ENCODE results near the gene SRP54.

The SRP54 gene

DNA sequence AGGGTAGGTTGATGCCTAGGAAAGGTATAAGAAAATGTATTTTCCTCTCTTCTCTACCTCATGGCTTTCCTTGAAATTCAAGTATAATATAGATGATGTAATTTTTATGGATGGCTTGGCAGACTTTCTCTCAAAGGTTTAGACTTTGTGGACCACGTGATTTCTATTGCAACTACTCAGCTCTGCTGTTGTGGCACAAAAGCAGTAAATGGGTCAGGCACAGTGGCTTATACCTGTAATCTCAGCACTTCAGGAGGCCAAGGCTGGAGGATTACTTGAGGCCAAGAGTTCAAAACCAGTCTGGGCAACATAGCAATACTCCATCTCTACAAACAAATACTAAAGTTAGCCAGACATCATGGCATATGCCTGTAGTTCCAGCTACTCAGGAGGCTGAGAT lies 22.0 kb downstream of the SRP54 start:
- H2AFZ ChIP-seq (ENCODE audit: low read length): no peak overlapping the region

GRCh38 chr14:35016568-35016967 lies 33.8 kb downstream of the SRP54 start:
- TF ChIP-seq EZH2 (IDR thresholded peaks at IDR 0.05; ENCODE audit: borderline replicate concordance, low read length) (no peak), CTCF (IDR thresholded peaks at IDR 0.05; ENCODE audit: low read length) (no peak)
- no peaks in the 10 kb centered on the region for H3K4me1 ChIP-seq (ENCODE audit: insufficient read depth, low read length, severe bottlenecking)
- H3K27me3 ChIP-seq (ENCODE audit: insufficient read depth, low read length): no peaks in the 10 kb centered on the region
- H3K79me2 ChIP-seq (ENCODE audit: insufficient read depth, low read length): no peaks in the 10 kb centered on the region
- no peak overlapping the region for H3K4me3 ChIP-seq (ENCODE audit: low read depth, low read length, poor library complexity, severe bottlenecking)
- no peak overlapping the region for H2AFZ ChIP-seq (ENCODE audit: low read length)
- no peaks in the 10 kb centered on the region for H3K9me3 ChIP-seq (ENCODE audit: low read length)
- H4K20me1 ChIP-seq (ENCODE audit: insufficient read depth, low read length): no peaks in the 10 kb centered on the region
- peaks cover 79% of the 10 kb centered on the region for H3K36me3 ChIP-seq (ENCODE audit: insufficient read depth, low read length)
- H3K9ac ChIP-seq (ENCODE audit: low read length): no peak overlapping the region
- no peak overlapping the region for H3K4me2 ChIP-seq (ENCODE audit: low read length)
- no peaks in the 10 kb centered on the region for H3F3A ChIP-seq (ENCODE audit: insufficient read depth, low read length)
- no peaks in the 10 kb centered on the region for H3K9me2 ChIP-seq (ENCODE audit: low read depth, low read length)
- H3K27ac ChIP-seq (ENCODE audit: low read depth, low read length, poor library complexity, severe bottlenecking): no peak overlapping the region

More for the DNA sequence above, 22.0 kb downstream of the SRP54 start:
- Histone ChIP-seq H4K20me1 (ENCODE audit: insufficient read depth, low read length) (no peaks in the 10 kb centered on the region), H3K9ac (ENCODE audit: low read length) (no peak overlapping the region), H3K9me3 (ENCODE audit: low read length) (no peaks in the 10 kb centered on the region), H3K36me3 (ENCODE audit: insufficient read depth, low read length) (peaks cover 38% of the 10 kb centered on the region), H3K4me3 (ENCODE audit: low read depth, low read length, poor library complexity, severe bottlenecking) (no peak overlapping the region), H3K4me1 (ENCODE audit: insufficient read depth, low read length, severe bottlenecking) (no peaks in the 10 kb centered on the region), H3K9me2 (ENCODE audit: low read depth, low read length) (no peaks in the 10 kb centered on the region), H3K4me2 (ENCODE audit: low read length) (no peak overlapping the region), H3K27me3 (ENCODE audit: insufficient read depth, low read length) (no peaks in the 10 kb centered on the region), H3F3A (ENCODE audit: insufficient read depth, low read length) (no peaks in the 10 kb centered on the region), H3K79me2 (ENCODE audit: insufficient read depth, low read length) (no peaks in the 10 kb centered on the region), H3K27ac (ENCODE audit: low read depth, low read length, poor library complexity, severe bottlenecking) (no peak overlapping the region)
- TF ChIP-seq EZH2 (IDR thresholded peaks at IDR 0.05; ENCODE audit: borderline replicate concordance, low read length) (no peak), CTCF (IDR thresholded peaks at IDR 0.05; ENCODE audit: low read length) (no peak)

GRCh38 chr14:35020713-35021112 lies 37.9 kb downstream of the SRP54 start:
- H3K79me2 ChIP-seq (ENCODE audit: insufficient read depth, low read length): no peaks in the 10 kb centered on the region
- H3K36me3 ChIP-seq (ENCODE audit: insufficient read depth, low read length): peaks cover 82% of the 10 kb centered on the region
- H3K4me3 ChIP-seq (ENCODE audit: low read depth, low read length, poor library complexity, severe bottlenecking): no peak overlapping the region
- H3F3A ChIP-seq (ENCODE audit: insufficient read depth, low read length): no peaks in the 10 kb centered on the region
- no peak overlapping the region for H2AFZ ChIP-seq (ENCODE audit: low read length)
- no peak overlapping the region for H3K27ac ChIP-seq (ENCODE audit: low read depth, low read length, poor library complexity, severe bottlenecking)
- no peaks in the 10 kb centered on the region for H3K9me3 ChIP-seq (ENCODE audit: low read length)
- no peaks in the 10 kb centered on the region for H3K4me1 ChIP-seq (ENCODE audit: insufficient read depth, low read length, severe bottlenecking)
- no peaks in the 10 kb centered on the region for H3K9me2 ChIP-seq (ENCODE audit: low read depth, low read length)
- no peak overlapping the region for H3K4me2 ChIP-seq (ENCODE audit: low read length)
- no peaks in the 10 kb centered on the region for H3K27me3 ChIP-seq (ENCODE audit: insufficient read depth, low read length)
- no peaks in the 10 kb centered on the region for H4K20me1 ChIP-seq (ENCODE audit: insufficient read depth, low read length)
- H3K9ac ChIP-seq (ENCODE audit: low read length): no peak overlapping the region
- TF ChIP-seq EZH2 (IDR thresholded peaks at IDR 0.05; ENCODE audit: borderline replicate concordance, low read length) (no peak), CTCF (IDR thresholded peaks at IDR 0.05; ENCODE audit: low read length) (no peak)
